GM21825 (cell line): Measurements from ENCODE around the gene DBT.
"Not testable (repeated sequence)": the region's sequence is repeated elsewhere in the genome, so short reads cannot be mapped to it uniquely, and the experiment has no call there.

Experiments used
- ATAC-seq: cut with Tn5 transposase; IDR thresholded peaks from one replicate; pipeline ENCODE4 v1.9.1; 2021; ENCODE audit warnings: mild to moderate bottlenecking, moderate library complexity; ENCODE audit not compliant: unreplicated experiment

DBT gene

GRCh38 chr1:100249537-100250257, at the start of gene DBT:
DBT (minus strand) TSS chr1:100249834; CDS start chr1:100249820, 14 bp downstream.
- peak; percentile 100 for ATAC-seq

- ATAC-seq, result no peak
Observed at GRCh38 chr1:100298512-100298911, 48.9 kb upstream of the DBT start.

- not testable (repeated sequence) for ATAC-seq
Observed at GRCh38 chr1:100296997-100297396, 47.4 kb upstream of the DBT start.

- ATAC-seq, result no peak
Observed at GRCh38 chr1:100296140-100296539, 46.5 kb upstream of the DBT start.

- no peak for ATAC-seq
Observed at GRCh38 chr1:100292711-100293110, 43.1 kb upstream of the DBT start.

GRCh38 chr1:100290291-100290690, 40.7 kb upstream of the DBT start:
- ATAC-seq, result no peak

GRCh38 chr1:100287162-100287561, 37.5 kb upstream of the DBT start:
- no peak for ATAC-seq

- ATAC-seq, result no peak
Observed at GRCh38 chr1:100284591-100284990, 35.0 kb upstream of the DBT start.

- no peak for ATAC-seq
Observed at GRCh38 chr1:100279954-100280682, 30.5 kb upstream of the DBT start.

GRCh38 chr1:100279358-100279923, 29.8 kb upstream of the DBT start:
- no peak for ATAC-seq

- ATAC-seq, result no peak
Observed at GRCh38 chr1:100277866-100278265, 28.2 kb upstream of the DBT start.

GRCh38 chr1:100268202-100268601, 18.6 kb upstream of the DBT start:
- ATAC-seq, result no peak

GRCh38 chr1:100267284-100267683, 17.6 kb upstream of the DBT start:
- ATAC-seq, result no peak

GRCh38 chr1:100266741-100267140, 17.1 kb upstream of the DBT start:
- peak; percentile 35 for ATAC-seq

- ATAC-seq, result peak; percentile 97
Observed at GRCh38 chr1:100265931-100266740, 16.5 kb upstream of the DBT start, which contains the start of gene RTCA. RTCA (plus strand) TSS chr1:100266216; CDS start chr1:100266376, 160 bp downstream.

- ATAC-seq, result peak; percentile 28
Observed at GRCh38 chr1:100265562-100265930, 15.9 kb upstream of the DBT start.

GRCh38 chr1:100264081-100264480, 14.4 kb upstream of the DBT start:
- ATAC-seq, result not testable (repeated sequence)

GRCh38 chr1:100261686-100262085, 12.1 kb upstream of the DBT start:
- no peak for ATAC-seq

- not testable (repeated sequence) for ATAC-seq
Observed at GRCh38 chr1:100258427-100258826, 8.8 kb upstream of the DBT start.

GRCh38 chr1:100256273-100256672, 6.6 kb upstream of the DBT start:
- ATAC-seq, result not testable (repeated sequence)

GRCh38 chr1:100253552-100253951, 3.9 kb upstream of the DBT start:
- ATAC-seq, result no peak
